ENCODE data around the gene CRIP2.

Gene CRIP2

DNA sequence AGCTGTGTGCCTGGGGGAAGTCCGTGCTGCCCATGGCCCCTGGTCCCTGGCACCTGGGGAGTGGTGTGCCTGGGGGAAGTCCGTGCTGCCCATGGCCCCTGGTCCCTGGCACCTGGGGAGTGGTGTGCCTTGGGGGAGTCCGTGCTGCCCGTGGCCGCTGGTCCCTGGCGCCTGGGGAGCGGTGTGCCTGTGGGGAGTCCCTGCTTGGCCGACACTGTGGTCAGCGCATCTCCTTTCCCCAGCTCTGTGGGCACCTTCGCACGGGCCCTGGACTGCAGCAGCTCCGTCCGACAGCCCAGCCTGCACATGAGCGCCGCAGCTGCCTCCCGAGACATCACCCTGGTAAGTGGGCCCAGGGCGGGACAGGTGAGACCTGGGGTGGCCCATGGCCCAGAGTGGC lies 14.5 kb upstream of the CRIP2 start:
- no peak for DNase-seq (ENCODE audit: extremely low read depth in 1 of 2, low read depth in 1 of 2)

GRCh38 chr14:105460616-105461015 lies 14.0 kb upstream of the CRIP2 start:
- DNase-seq (ENCODE audit: extremely low read depth in 1 of 2, low read depth in 1 of 2) = no peak

DNA sequence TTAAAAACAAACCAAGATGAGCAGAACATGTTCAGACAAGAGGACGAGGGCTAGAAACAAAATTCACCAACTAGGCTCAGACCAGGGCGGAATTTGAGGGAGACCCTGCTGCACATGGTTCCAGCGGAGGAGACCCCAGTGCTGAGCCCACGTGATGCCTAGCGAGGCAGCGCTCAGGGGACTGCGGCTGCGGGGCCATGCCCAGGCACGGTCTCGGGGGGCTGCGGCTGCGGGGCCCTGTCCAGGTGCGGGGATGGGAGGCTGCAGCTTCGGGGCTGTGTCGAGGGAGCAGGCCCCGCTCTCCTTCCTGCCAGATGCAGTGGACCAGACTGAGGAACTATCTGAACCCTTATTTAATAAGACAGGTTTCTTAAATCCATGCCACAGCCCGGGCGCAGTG lies 12.7 kb upstream of the CRIP2 start:
- no peak for DNase-seq (ENCODE audit: extremely low read depth in 1 of 2, low read depth in 1 of 2)

- no peak for DNase-seq (ENCODE audit: extremely low read depth in 1 of 2, low read depth in 1 of 2)
Measured at GRCh38 chr14:105464501-105464900, 10.1 kb upstream of the CRIP2 start.

- DNase-seq (ENCODE audit: extremely low read depth in 1 of 2, low read depth in 1 of 2) = no peak
Measured at GRCh38 chr14:105465209-105466031, 9.2 kb upstream of the CRIP2 start.

GRCh38 chr14:105466531-105467248 lies 7.9 kb upstream of the CRIP2 start:
- DNase-seq (ENCODE audit: extremely low read depth in 1 of 2, low read depth in 1 of 2) = no peak

- DNase-seq (ENCODE audit: extremely low read depth in 1 of 2, low read depth in 1 of 2) = no peak
Measured at GRCh38 chr14:105467249-105467941, 7.2 kb upstream of the CRIP2 start.

DNA sequence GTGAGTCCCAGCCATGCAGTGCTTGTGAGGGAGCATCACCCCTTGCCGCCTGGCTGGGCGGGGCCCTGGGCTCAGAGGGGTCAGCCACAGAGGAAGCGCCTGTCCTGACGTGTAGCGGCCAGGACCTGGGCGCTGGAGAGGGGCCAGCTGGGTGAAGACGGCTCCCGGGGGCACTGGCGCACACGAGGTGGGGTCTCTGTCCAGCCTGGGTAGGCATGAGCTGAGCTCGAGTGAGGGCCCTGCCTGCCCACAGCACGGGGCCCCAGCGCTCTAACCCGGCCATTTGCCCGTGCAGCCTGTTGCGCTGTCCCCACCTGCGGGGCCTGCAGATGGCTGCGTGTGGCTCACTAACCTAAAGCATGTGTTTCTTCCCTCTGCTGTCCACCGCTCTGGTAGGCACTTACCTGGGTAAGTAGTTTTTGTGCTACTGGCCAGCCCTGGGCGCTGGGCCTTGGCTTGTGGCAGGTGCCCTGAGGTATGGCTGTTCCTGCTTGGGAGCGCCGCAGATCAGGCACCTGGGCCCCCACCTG lies 6.6 kb upstream of the CRIP2 start:
- no peak for DNase-seq (ENCODE audit: extremely low read depth in 1 of 2, low read depth in 1 of 2)

- DNase-seq (ENCODE audit: extremely low read depth in 1 of 2, low read depth in 1 of 2) = no peak
Measured at GRCh38 chr14:105468621-105469241, 5.9 kb upstream of the CRIP2 start.

GRCh38 chr14:105469456-105470349 lies 4.9 kb upstream of the CRIP2 start:
- DNase-seq (ENCODE audit: extremely low read depth in 1 of 2, low read depth in 1 of 2) = no peak

GRCh38 chr14:105470350-105471296 lies 4.0 kb upstream of the CRIP2 start:
- DNase-seq (ENCODE audit: extremely low read depth in 1 of 2, low read depth in 1 of 2) = no peak

DNA sequence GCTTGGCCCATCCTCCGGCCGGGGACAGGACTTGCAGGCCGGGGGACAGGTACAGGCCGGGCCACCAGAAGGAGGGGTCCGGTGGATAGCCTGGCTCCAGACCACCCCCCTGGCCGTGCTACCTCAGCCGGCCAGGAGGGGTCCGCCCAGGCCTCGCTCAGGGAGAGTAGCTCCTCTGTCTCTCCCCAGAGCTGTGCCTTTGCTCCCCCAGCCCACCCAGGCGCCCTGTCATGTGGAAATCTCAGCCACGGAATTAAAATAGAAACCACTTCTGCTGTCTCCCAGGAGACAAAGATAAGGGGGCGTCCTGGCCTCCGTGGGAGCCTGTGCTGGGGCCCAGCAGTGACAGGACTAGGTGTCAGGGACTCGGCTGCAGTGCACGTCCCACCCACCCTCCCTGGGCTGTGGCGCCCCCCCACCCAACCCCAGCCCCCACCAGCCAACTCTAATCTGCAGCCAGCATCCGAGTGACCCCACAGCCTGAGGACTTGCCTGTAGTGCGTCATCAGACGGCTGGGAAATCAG lies 3.3 kb upstream of the CRIP2 start:
- DNase-seq (ENCODE audit: extremely low read depth in 1 of 2, low read depth in 1 of 2) = no peak

GRCh38 chr14:105471823-105472485 lies 2.7 kb upstream of the CRIP2 start:
- no peak for DNase-seq (ENCODE audit: extremely low read depth in 1 of 2, low read depth in 1 of 2)

DNA sequence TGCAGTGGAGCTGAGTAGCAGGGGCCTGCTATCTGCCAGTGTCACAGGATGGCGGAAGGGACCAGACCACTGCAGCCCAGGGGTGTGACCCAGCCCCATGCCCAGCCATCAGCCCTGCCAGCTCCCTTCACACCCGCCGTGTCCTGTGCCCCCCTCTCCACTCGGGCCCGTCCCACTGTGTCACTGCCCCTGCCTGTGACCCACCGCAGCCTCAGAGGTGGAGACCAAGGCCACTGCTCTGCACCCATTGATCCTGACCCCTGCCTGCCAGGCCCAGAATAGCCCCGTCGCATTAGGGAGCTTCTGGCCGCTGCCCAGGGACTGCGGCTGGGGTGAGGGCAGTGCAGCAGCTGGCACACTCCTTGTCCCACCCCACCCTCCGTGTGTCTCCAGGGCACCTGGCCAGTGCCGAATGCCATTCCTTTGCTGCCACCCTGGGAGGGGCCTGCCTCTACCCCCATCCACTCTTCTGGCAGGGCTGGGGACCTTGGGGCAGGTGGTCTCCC lies 2.1 kb upstream of the CRIP2 start:
- no peak for DNase-seq (ENCODE audit: extremely low read depth in 1 of 2, low read depth in 1 of 2)

DNA sequence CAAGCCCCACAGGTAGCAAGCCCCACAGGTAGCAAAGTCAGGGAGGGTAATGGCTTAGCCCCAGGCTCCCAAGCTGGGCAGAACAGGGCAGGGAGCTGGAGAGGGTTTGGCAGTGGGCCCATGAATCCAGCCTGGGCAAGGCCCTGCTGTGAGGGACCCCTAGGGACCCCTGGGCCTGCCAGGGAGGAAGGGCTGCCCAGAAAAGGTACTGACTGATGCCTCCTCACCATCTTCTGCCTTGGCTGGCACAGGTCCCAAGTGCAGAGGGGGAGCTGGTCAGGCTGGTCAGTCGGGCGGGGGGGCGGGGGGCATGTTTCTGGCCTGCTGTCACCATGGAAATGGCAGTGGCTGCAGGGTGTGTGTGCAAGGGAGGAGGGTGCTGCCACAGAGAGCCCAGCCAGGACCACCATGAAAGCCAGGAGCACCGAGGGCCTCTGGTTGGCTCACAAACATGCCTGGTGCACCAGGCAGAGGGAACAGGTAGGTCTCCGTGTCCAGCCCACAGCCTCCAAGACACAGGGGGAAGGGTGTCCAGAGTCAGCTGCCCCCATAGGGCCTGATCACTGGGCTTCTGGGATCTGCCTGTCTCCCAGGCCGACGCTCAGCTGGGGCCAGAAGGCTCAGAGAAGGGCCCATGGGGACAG lies 1.5 kb upstream of the CRIP2 start:
- no peak for DNase-seq (ENCODE audit: extremely low read depth in 1 of 2, low read depth in 1 of 2)

GRCh38 chr14:105473677-105474482 lies 741 bp upstream of the CRIP2 start:
- DNase-seq (ENCODE audit: extremely low read depth in 1 of 2, low read depth in 1 of 2) = no peak

Measured in activated CD8-positive, alpha-beta memory T cell treated with anti-CD3 and anti-CD28 coated beads for 1 hour (primary cell).